H9 (cell line): ENCODE data around the gene STBD1. TPM values are rescaled to one million over a fixed set of nuclear protein-coding genes. Genes with fewer than 3 reads are reported as not detected.

ENCODE experiments used
- DNase-seq: peaks from one replicate; pipeline ENCODE4 v3.0.0-alpha.2; 2017
- H2AFZ ChIP-seq: one replicate; pipeline ENCODE4 v1.6.1; 2013; ENCODE audit warnings: mild to moderate bottlenecking, low read length, control low read depth, moderate library complexity
- H2AK5ac ChIP-seq: 2 replicates; pipeline ENCODE4 v1.6.1; 2013; ENCODE audit warnings: low read length, control low read depth, mixed read lengths; ENCODE audit not compliant: insufficient read length
- H2BK120ac ChIP-seq: one replicate; pipeline ENCODE4 v1.6.1; 2013; ENCODE audit warnings: low read depth, mild to moderate bottlenecking, low read length, control low read depth, inconsistent platforms; ENCODE audit not compliant: poor library complexity, severe bottlenecking
- H2BK12ac ChIP-seq: 2 replicates; pipeline ENCODE4 v1.6.1; 2013; ENCODE audit warnings: low read length, control low read depth, mixed read lengths, low read depth; ENCODE audit not compliant: insufficient read length
- H2BK15ac ChIP-seq: 2 replicates; pipeline ENCODE4 v1.6.1; 2013; ENCODE audit warnings: low read depth, low read length, control low read depth
- H2BK20ac ChIP-seq: one replicate; pipeline ENCODE4 v1.6.1; 2013; ENCODE audit warnings: low read depth, mild to moderate bottlenecking, low read length, control low read depth, inconsistent platforms; ENCODE audit not compliant: poor library complexity, severe bottlenecking
- H2BK5ac ChIP-seq: 2 replicates; pipeline ENCODE4 v1.6.1; 2013; ENCODE audit warnings: low read length, control low read depth, mixed read lengths; ENCODE audit not compliant: insufficient read length
- H3K14ac ChIP-seq: 2 replicates; pipeline ENCODE4 v1.6.1; 2013; ENCODE audit warnings: low read length, control low read depth; ENCODE audit not compliant: insufficient read depth
- H3K18ac ChIP-seq: 2 replicates; pipeline ENCODE4 v1.6.1; 2013; ENCODE audit warnings: low read depth, mild to moderate bottlenecking, mixed read lengths, low read length, control low read depth; ENCODE audit not compliant: insufficient read length
- H3K23ac ChIP-seq: 2 replicates; pipeline ENCODE4 v1.6.1; 2013; ENCODE audit warnings: low read length, control low read depth, mixed read lengths, low read depth; ENCODE audit not compliant: insufficient read length
- H3K23me2 ChIP-seq: 2 replicates; pipeline ENCODE4 v1.6.1; 2013; ENCODE audit warnings: low read depth, mild to moderate bottlenecking, mixed read lengths, low read length, control low read depth; ENCODE audit not compliant: insufficient read length, poor library complexity, severe bottlenecking
- H3K27ac ChIP-seq: 2 replicates; pipeline ENCODE4 v1.5.1; 2013; ENCODE audit warnings: low read length, control low read depth, mixed read lengths, low read depth; ENCODE audit not compliant: insufficient read length
- H3K27me3 ChIP-seq: 2 replicates; pipeline ENCODE4 v1.6.1; 2013; ENCODE audit warnings: low read length, control low read depth, inconsistent platforms; ENCODE audit not compliant: insufficient read depth
- H3K4ac ChIP-seq: 2 replicates; pipeline ENCODE4 v1.6.1; 2013; ENCODE audit warnings: low read depth, mild to moderate bottlenecking, control low read depth, inconsistent platforms, low read length, moderate library complexity
- H3K4me1 ChIP-seq: 2 replicates; pipeline ENCODE4 v1.6.1; 2013; ENCODE audit warnings: low read length, control low read depth, inconsistent platforms; ENCODE audit not compliant: insufficient read depth
- H3K4me2 ChIP-seq: 2 replicates; pipeline ENCODE4 v1.6.1; 2013; ENCODE audit warnings: low read length, control low read depth, mixed read lengths; ENCODE audit not compliant: insufficient read length, insufficient read depth
- H3K56ac ChIP-seq: 2 replicates; pipeline ENCODE4 v1.6.1; 2013; ENCODE audit warnings: low read depth, mild to moderate bottlenecking, mixed read lengths, low read length, control low read depth; ENCODE audit not compliant: insufficient read length
- H3K79me1 ChIP-seq: 2 replicates; pipeline ENCODE4 v1.6.1; 2013; ENCODE audit warnings: low read depth, mild to moderate bottlenecking, moderate library complexity, low read length, control low read depth, inconsistent platforms; ENCODE audit not compliant: insufficient read depth, poor library complexity, severe bottlenecking
- H3K79me2 ChIP-seq: 2 replicates; pipeline ENCODE4 v1.6.1; 2013; ENCODE audit warnings: low read length, control low read depth, inconsistent platforms; ENCODE audit not compliant: insufficient read depth
- H3K9ac ChIP-seq: 2 replicates; pipeline ENCODE4 v1.6.1; 2013; ENCODE audit warnings: low read length, control low read depth, mixed read lengths; ENCODE audit not compliant: insufficient read length; ENCODE audit errors: extremely low read depth
- H3K9me3 ChIP-seq: one replicate; pipeline ENCODE4 v1.6.1; 2013; ENCODE audit warnings: low read depth, low read length, inconsistent platforms; ENCODE audit not compliant: control insufficient read depth
- H3T11ph ChIP-seq: one replicate; pipeline ENCODE4 v1.6.1; 2013; ENCODE audit warnings: mild to moderate bottlenecking, low read length, control low read depth, inconsistent platforms
- H4K20me1 ChIP-seq: one replicate; pipeline ENCODE4 v1.6.1; 2013; ENCODE audit not compliant: control insufficient read depth, insufficient read length, insufficient read depth
- H4K5ac ChIP-seq: 2 replicates; pipeline ENCODE4 v1.6.1; 2013; ENCODE audit warnings: low read depth, mild to moderate bottlenecking, mixed read lengths, low read length, control low read depth; ENCODE audit not compliant: insufficient read length
- H4K8ac ChIP-seq: replicated peaks from 2 replicates; pipeline ENCODE4 v1.6.1; 2013; ENCODE audit warnings: low read length, control low read depth, mixed read lengths, low read depth; ENCODE audit not compliant: insufficient read length
- H4K91ac ChIP-seq: 2 replicates; pipeline ENCODE4 v1.6.1; 2013; ENCODE audit warnings: low read depth, mild to moderate bottlenecking, moderate library complexity, mixed read lengths, low read length, control low read depth; ENCODE audit not compliant: insufficient read length
- H3K27ac Mint-ChIP-seq, 3 experiments: 2 replicates in 2 of 3; 3 replicates in 1 of 3; pipeline ENCODE4 v1.8.0; 2020 to 2021; ENCODE audit warnings: mixed read lengths in 3 of 3, mild to moderate bottlenecking in 1 of 3, moderate library complexity in 1 of 3
- H3K27me3 Mint-ChIP-seq: 2 replicates; pipeline ENCODE4 v1.8.0; 2021; ENCODE audit warnings: low read depth, mild to moderate bottlenecking, moderate library complexity, mixed read lengths
- H3K36me3 Mint-ChIP-seq, 3 experiments: 2 replicates in 2 of 3; 3 replicates in 1 of 3; pipeline ENCODE4 v1.8.0; 2020 to 2021; ENCODE audit warnings: low read depth in 3 of 3, mixed read lengths in 3 of 3; ENCODE audit not compliant: insufficient read depth in 1 of 3
- H3K4me1 Mint-ChIP-seq, 2 experiments: 2 replicates each; pipeline ENCODE4 v1.8.0; 2020; ENCODE audit warnings: mixed read lengths in 2 of 2
- H3K4me3 Mint-ChIP-seq, 2 experiments: 2 replicates in 1 of 2; 3 replicates in 1 of 2; pipeline ENCODE4 v1.8.0; 2020 to 2021; ENCODE audit warnings: mild to moderate bottlenecking in 2 of 2, mixed read lengths in 2 of 2, moderate library complexity in 1 of 2
- H3K9me3 Mint-ChIP-seq, 2 experiments: 2 replicates in 1 of 2; 3 replicates in 1 of 2; pipeline ENCODE4 v1.8.0; 2020; ENCODE audit warnings: mild to moderate bottlenecking in 2 of 2, mixed read lengths in 2 of 2, moderate library complexity in 1 of 2
- whole genome bisulfite sequencing: extraction: QIAGEN DNeasy Blood & Tissue Kit; methylation state at CpG from one replicate; pipeline ENCODE4 v1.1.7; 2013; ENCODE audit warnings: missing lambda C conversion rate, low lambda C conversion rate, mixed read lengths; ENCODE audit not compliant: insufficient read length; ENCODE audit errors: extremely low coverage; 5-methylcytosine and 5-hydroxymethylcytosine counted together
- total RNA-seq: library from RNA; stranded (reverse); gene quantifications from 2 replicates; pipeline ENCODE4 v1.2.1, GENCODE V29; 2021
- TF ChIP-seq, protein P1 (sequence below): fragments of 200-600 bp; sonication (generic); conservative IDR thresholded peaks from 3 replicates; pipeline ENCODE4 v1.8.0; 2021; ENCODE audit warnings: antibody characterized with exemption, mild to moderate bottlenecking

STBD1 gene
- total RNA-seq, 1 experiment from 2014 or later = 1.1 TPM

DNA sequence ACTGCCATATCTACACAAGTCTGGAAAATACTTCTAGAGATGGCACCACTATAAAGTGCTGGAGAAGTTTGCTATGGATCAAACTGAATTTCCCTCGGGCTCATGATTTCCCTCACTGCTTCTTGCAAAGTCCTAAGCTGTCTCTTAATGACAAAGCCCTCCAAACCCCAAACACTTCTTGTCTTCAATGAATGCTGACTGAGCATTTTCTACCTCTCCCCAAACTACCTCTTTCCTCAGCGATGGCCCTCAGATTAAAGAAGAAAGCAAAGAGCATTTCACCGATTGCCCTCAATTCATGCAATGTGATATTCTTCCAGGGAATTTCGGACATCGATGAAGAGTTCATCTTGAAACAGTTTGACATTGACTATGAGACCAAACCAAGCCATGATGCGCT is 35.3 kb upstream of the STBD1 start:
- no peaks in the 10 kb centered on the region for H3K27me3 ChIP-seq
- Mint-ChIP-seq H3K36me3 (no peaks in the 10 kb centered on the region), H3K27me3 (no peaks in the 10 kb centered on the region), H3K27ac (no peak overlapping the region), H3K4me3 (no peak overlapping the region), H3K4me1 (no peaks in the 10 kb centered on the region), H3K9me3 (no peaks in the 10 kb centered on the region; a peak in 1 of 5 replicates)
- no peak overlapping the region for H3K14ac ChIP-seq
- no peak overlapping the region for H4K8ac ChIP-seq
- H4K91ac ChIP-seq = no peak overlapping the region
- no peaks in the 10 kb centered on the region for H3K9me3 ChIP-seq
- no peak overlapping the region for H2BK5ac ChIP-seq
- H2BK120ac ChIP-seq = no peak overlapping the region
- no peak overlapping the region for H3K4ac ChIP-seq
- no peak overlapping the region for H3K27ac ChIP-seq
- TF ChIP-seq, protein P1, sequence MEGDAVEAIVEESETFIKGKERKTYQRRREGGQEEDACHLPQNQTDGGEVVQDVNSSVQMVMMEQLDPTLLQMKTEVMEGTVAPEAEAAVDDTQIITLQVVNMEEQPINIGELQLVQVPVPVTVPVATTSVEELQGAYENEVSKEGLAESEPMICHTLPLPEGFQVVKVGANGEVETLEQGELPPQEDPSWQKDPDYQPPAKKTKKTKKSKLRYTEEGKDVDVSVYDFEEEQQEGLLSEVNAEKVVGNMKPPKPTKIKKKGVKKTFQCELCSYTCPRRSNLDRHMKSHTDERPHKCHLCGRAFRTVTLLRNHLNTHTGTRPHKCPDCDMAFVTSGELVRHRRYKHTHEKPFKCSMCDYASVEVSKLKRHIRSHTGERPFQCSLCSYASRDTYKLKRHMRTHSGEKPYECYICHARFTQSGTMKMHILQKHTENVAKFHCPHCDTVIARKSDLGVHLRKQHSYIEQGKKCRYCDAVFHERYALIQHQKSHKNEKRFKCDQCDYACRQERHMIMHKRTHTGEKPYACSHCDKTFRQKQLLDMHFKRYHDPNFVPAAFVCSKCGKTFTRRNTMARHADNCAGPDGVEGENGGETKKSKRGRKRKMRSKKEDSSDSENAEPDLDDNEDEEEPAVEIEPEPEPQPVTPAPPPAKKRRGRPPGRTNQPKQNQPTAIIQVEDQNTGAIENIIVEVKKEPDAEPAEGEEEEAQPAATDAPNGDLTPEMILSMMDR = no peak
- H3T11ph ChIP-seq = no peak overlapping the region
- no peak overlapping the region for H2AFZ ChIP-seq
- H3K79me1 ChIP-seq = no peaks in the 10 kb centered on the region
- no peak overlapping the region for H4K5ac ChIP-seq
- no peak overlapping the region for H3K9ac ChIP-seq
- no peak overlapping the region for H2AK5ac ChIP-seq
- no peak for DNase-seq
- H2BK12ac ChIP-seq = no peak overlapping the region
- WGBS = no CpG with 5 or more reads among the region's 6 CpGs
- H4K20me1 ChIP-seq = no peaks in the 10 kb centered on the region
- no peaks in the 10 kb centered on the region for H3K4me1 ChIP-seq
- no peak overlapping the region for H3K56ac ChIP-seq
- H3K23me2 ChIP-seq = no peaks in the 10 kb centered on the region
- no peak overlapping the region for H2BK15ac ChIP-seq
- no peak overlapping the region for H3K23ac ChIP-seq
- no peak overlapping the region for H3K18ac ChIP-seq
- no peak overlapping the region for H3K4me2 ChIP-seq
- H3K79me2 ChIP-seq = no peaks in the 10 kb centered on the region
- H2BK20ac ChIP-seq = no peak overlapping the region
